ENCODE data around the gene SLC43A2.
"Not testable (repeated sequence)": the region's sequence is repeated elsewhere in the genome, so short reads cannot be mapped to it uniquely, and the experiment has no call there.

DNA sequence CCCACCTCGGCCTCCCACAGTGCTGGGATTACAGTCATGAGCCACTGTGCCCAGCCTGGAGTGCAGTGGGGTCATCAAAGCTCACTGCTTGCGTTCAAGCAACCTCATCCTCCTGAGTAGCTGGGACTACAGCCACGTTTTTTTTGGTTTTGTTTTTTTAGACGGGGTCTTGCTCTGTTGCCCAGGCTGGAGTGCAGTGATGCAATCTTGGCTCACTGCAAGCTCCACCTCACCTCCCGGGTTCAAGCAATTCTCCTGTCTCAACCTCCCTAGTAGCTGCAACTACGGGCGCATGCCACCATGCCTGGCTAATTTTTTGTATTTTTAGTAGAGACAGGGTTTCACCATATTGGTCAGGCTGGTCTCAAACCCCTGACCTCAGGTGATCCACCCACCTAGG, 24.2 kb upstream of the SLC43A2 start:
- TF ChIP-seq, protein P1, sequence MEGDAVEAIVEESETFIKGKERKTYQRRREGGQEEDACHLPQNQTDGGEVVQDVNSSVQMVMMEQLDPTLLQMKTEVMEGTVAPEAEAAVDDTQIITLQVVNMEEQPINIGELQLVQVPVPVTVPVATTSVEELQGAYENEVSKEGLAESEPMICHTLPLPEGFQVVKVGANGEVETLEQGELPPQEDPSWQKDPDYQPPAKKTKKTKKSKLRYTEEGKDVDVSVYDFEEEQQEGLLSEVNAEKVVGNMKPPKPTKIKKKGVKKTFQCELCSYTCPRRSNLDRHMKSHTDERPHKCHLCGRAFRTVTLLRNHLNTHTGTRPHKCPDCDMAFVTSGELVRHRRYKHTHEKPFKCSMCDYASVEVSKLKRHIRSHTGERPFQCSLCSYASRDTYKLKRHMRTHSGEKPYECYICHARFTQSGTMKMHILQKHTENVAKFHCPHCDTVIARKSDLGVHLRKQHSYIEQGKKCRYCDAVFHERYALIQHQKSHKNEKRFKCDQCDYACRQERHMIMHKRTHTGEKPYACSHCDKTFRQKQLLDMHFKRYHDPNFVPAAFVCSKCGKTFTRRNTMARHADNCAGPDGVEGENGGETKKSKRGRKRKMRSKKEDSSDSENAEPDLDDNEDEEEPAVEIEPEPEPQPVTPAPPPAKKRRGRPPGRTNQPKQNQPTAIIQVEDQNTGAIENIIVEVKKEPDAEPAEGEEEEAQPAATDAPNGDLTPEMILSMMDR (IDR thresholded peaks at IDR 0.05; ENCODE audit: extremely low read depth in 1 of 2, insufficient read depth in 1 of 2, low read depth in 1 of 2, low read length in 2 of 2): not testable (repeated sequence)
- TF ChIP-seq POLR2A (IDR thresholded peaks at IDR 0.05; ENCODE audit: low read depth, low read length); JUN (IDR thresholded peaks at IDR 0.05; ENCODE audit: borderline replicate concordance, insufficient read depth, insufficient read length, low read depth); EZH2 (IDR thresholded peaks at IDR 0.05; ENCODE audit: borderline replicate concordance, low read depth, low read length, severe bottlenecking); POLR2AphosphoS5 (IDR thresholded peaks at IDR 0.05; ENCODE audit: insufficient read depth, low read depth, low read length): not testable (repeated sequence)
- TF ChIP-seq, protein P2, sequence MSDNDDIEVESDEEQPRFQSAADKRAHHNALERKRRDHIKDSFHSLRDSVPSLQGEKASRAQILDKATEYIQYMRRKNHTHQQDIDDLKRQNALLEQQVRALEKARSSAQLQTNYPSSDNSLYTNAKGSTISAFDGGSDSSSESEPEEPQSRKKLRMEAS (IDR thresholded peaks at IDR 0.05; ENCODE audit: insufficient read depth, insufficient read length): not testable (repeated sequence)

Data from endothelial cell of umbilical vein (primary cell).